Pancreas (tissue), 10 donors: ENCODE data around the gene S100A13. TPM values are rescaled to one million over a fixed set of nuclear protein-coding genes. Genes with fewer than 3 reads are reported as not detected.
A peak's percentile ranks its signal among the peaks of the same experiment; 100 is the strongest.

Experiments used
- ATAC-seq, 4 donors: fragments of 200-7000 bp; cut with Tn5 transposase; one replicate each; pipeline versions ENCODE4 v1.8.0 to v1.9.1; 2020; ENCODE audit warnings: mild to moderate bottlenecking in 4 of 4, moderate library complexity in 4 of 4
- DNase-seq, 6 donors: peaks; one replicate each; pipeline ENCODE4 v3.0.0-alpha.2; 2020
- FAIRE-seq: peaks from 2 replicates; lab custom pipeline; 2012; peaks lifted over from hg19 to GRCh38; lab: Jason Lieb, UNC
- H3K27ac ChIP-seq, 4 donors: fragments of 200-600 bp; sonication (generic); 1 replicate in 3 of 4; 2 replicates in 1 of 4; pipeline versions ENCODE4 v1.5.0 to v1.8.0; 2020
- H3K27me3 ChIP-seq, 4 donors: fragments of 200-600 bp; one replicate each; pipeline ENCODE4 v1.8.0; 2021
- H3K36me3 ChIP-seq, 3 donors: fragments of 200-600 bp; sonication (generic) in 1 of 3; one replicate each; pipeline versions ENCODE4 v1.5.0 to v1.8.0; 2020 to 2021
- H3K4me1 ChIP-seq, 3 donors: fragments of 200-600 bp; one replicate each; pipeline ENCODE4 v1.8.0; 2021
- H3K4me3 ChIP-seq, 4 donors: fragments of 200-600 bp; sonication (generic) in 2 of 4; one replicate each; pipeline versions ENCODE4 v1.5.0 to v1.8.0; 2020 to 2021
- H3K9me3 ChIP-seq, 4 donors: fragments of 200-600 bp; one replicate each; pipeline ENCODE4 v1.8.0; 2021
- CTCF ChIP-seq, 4 donors: fragments of 200-600 bp; sonication (generic) in 3 of 4; IDR thresholded peaks; one replicate each; pipeline versions ENCODE4 v1.5.0 to v1.8.0; 2021; ENCODE audit warnings: antibody characterized with exemption in 4 of 4
- WGBS, 2 donors: extraction: QIAGEN DNeasy Blood & Tissue Kit; methylation state at CpG; one replicate each; pipeline ENCODE4 v1.1.7; 2013; 5-methylcytosine and 5-hydroxymethylcytosine counted together
- intact Hi-C, 3 donors: fragments of 100-400 bp; cut with DNase I; formaldehyde crosslinking; loops; one replicate each; pipeline versions ENCODE4 v1.11.1 to v1.14.2; 2022
- polyA plus RNA-seq, 2 donors: library from polyadenylated mRNA; stranded (reverse); fragments of 200-250 nt; gene quantifications; one replicate each; pipeline ENCODE4 v1.2.3, GENCODE V29; 2013
- total RNA-seq, 6 donors: library from RNA; stranded (reverse); fragmentation: NEBNext Ultra II Directional in 4 of 6; extraction: Animal tissue kit (Norgen Biotek cat#: 25700) in 4 of 6; gene quantifications; one replicate each; pipeline versions ENCODE4 v1.2.1 to v1.2.4, GENCODE V29; 2021 to 2023
- donor health status: healthy with polysubstance abuse.
- donor health status: DM: no; HTN: no; CAD: no; lungs with moderate emphysema.
- donor health status: DM: no; HTN: no; CAD: no.
- donor health status: control.
- donor health status: control.
- donor health status: Bipolar disorder and iron deficiency.
- donor health status: DM: yes; HTN: yes; CAD: no.
- donor health status: DM: no; HTN: no; CAD: no.
- donor health status: DM: no; HTN: no; CAD: no.
- donor health status: DM: yes; HTN: yes; CAD: no.

Gene S100A13
- total and polyA plus RNA-seq, 8 donors = 22.0 to 125 (median 39.5) TPM

- ATAC-seq = peak; percentile 96 to 98 (median 97)
- intact Hi-C loops = no loop called here
Measured at GRCh38 chr1:153658400-153659174, 31.3 kb upstream of the S100A13 start, which contains the start of gene SNAPIN. SNAPIN (plus strand) TSS chr1:153658703; CDS start chr1:153658744, 41 bp downstream.

GRCh38 chr1:153655333-153655732, 28.0 kb upstream of the S100A13 start:
- intact Hi-C loops = no loop called here
- H3K9me3 ChIP-seq = no peaks in the 10 kb centered on the region
- no peak for TF ChIP-seq CTCF (IDR thresholded peaks at IDR 0.05)
- peaks cover 12 to 23% (median 22%) of the 10 kb centered on the region in 3 donors for H3K4me1 ChIP-seq
- no peak overlapping the region for H3K4me3 ChIP-seq
- peak in 1 of 6 donors; percentile 29 for DNase-seq
- no peaks in the 10 kb centered on the region for H3K36me3 ChIP-seq
- H3K27ac ChIP-seq = no peak overlapping the region
- FAIRE-seq = no peak
- no peak for ATAC-seq
- no peaks in the 10 kb centered on the region for H3K27me3 ChIP-seq
- 62 to 63% methylated on average over 3 of the region's 3 CpGs for WGBS, 2 donors

More at GRCh38 chr1:153658400-153659174, 31.3 kb upstream of the S100A13 start, which contains the start of gene SNAPIN:
- Histone ChIP-seq H3K4me3 (peak within 1 kb of the TSS; percentile 32 to 66 (median 48)), H3K36me3 (peaks cover 10 to 28% (median 13%) of the 10 kb centered on the region in 3 donors), H3K9me3 (no peaks in the 10 kb centered on the region), H3K27ac (peak within 1 kb of the TSS; percentile 58 to 94 (median 84)), H3K27me3 (no peaks in the 10 kb centered on the region), H3K4me1 (peaks cover under 1 to 10% (median 6%) of the 10 kb centered on the region in 3 donors)
- 2 to 3% methylated on average over 47 to 53 of the region's 53 CpGs for WGBS, 2 donors
- TF ChIP-seq CTCF (IDR thresholded peaks at IDR 0.05) = no peak
- FAIRE-seq (no peak), DNase-seq (peak; percentile 91 to 95 (median 92))

GRCh38 chr1:153652805-153653500, 25.6 kb upstream of the S100A13 start:
- FAIRE-seq (no peak), DNase-seq (peak in 2 of 6 donors; percentile 50 to 59), ATAC-seq (peak; percentile 21 to 50 (median 40))
- Histone ChIP-seq H3K36me3 (no peaks in the 10 kb centered on the region), H3K9me3 (no peaks in the 10 kb centered on the region), H3K4me1 (peaks cover 30 to 39% (median 37%) of the 10 kb centered on the region in 3 donors), H3K27me3 (no peaks in the 10 kb centered on the region), H3K4me3 (no peak overlapping the region), H3K27ac (peak overlapping the region; percentile 62 to 80 (median 73))
- intact Hi-C loops = no loop called here
- 35 to 39% methylated on average over 3 of the region's 3 CpGs for WGBS, 2 donors
- TF ChIP-seq CTCF (IDR thresholded peaks at IDR 0.05) = no peak

GRCh38 chr1:153651771-153652170, 24.5 kb upstream of the S100A13 start:
- Histone ChIP-seq H3K9me3 (no peaks in the 10 kb centered on the region), H3K27ac (peak overlapping the region in 1 of 4 donors; percentile 71), H3K27me3 (no peaks in the 10 kb centered on the region), H3K4me3 (no peak overlapping the region), H3K36me3 (no peaks in the 10 kb centered on the region), H3K4me1 (peaks cover 30 to 41% (median 38%) of the 10 kb centered on the region in 3 donors)
- ATAC-seq (no peak), DNase-seq (peak in 2 of 6 donors; percentile 18 to 39), FAIRE-seq (no peak)
- intact Hi-C loops = no loop called here
- TF ChIP-seq CTCF (IDR thresholded peaks at IDR 0.05) = no peak
- 85 to 100% methylated on average over 1 of the region's 1 CpG for WGBS, 2 donors
